Activated B cell treated with CpG ODN at 0.5 μM for 24 hours (primary cell): ENCODE measurements around the gene SLC66A3. TPM values are rescaled to one million over a fixed set of nuclear protein-coding genes. Genes with fewer than 3 reads are reported as not detected.

ENCODE experiments used
- ATAC-seq: fragments of 200-7000 bp; cut with Tn5 transposase; one replicate; pipeline ENCODE4 v1.10.0; 2021; ENCODE audit warnings: low read depth, mild to moderate bottlenecking, moderate library complexity
- CTCF ChIA-PET: fragments of 350-600 bp; sonication (Branson Sonifier 250); formaldehyde crosslinking; loops from one replicate; lab custom pipeline; 2021; ENCODE audit warnings: antibody characterized with exemption; lab: Charles Lee
- POLR2A ChIA-PET: fragments of 350-600 bp; sonication (Branson Sonifier 250); formaldehyde crosslinking; loops from one replicate; lab custom pipeline; 2021; ENCODE audit warnings: antibody characterized with exemption; lab: Charles Lee
- DNase-seq: peaks from one replicate; pipeline ENCODE4 v3.0.0; 2022
- H3K27ac Mint-ChIP-seq: one replicate; pipeline ENCODE4 v1.8.0; 2020; ENCODE audit warnings: mixed read lengths
- H3K27me3 Mint-ChIP-seq: one replicate; pipeline ENCODE4 v1.8.0; 2021; ENCODE audit warnings: mixed read lengths
- H3K36me3 Mint-ChIP-seq: one replicate; pipeline ENCODE4 v1.8.0; 2021; ENCODE audit warnings: low read depth, mixed read lengths
- H3K4me1 Mint-ChIP-seq: one replicate; pipeline ENCODE4 v1.8.0; 2021; ENCODE audit warnings: mixed read lengths
- H3K4me3 Mint-ChIP-seq: one replicate; pipeline ENCODE4 v1.8.0; 2020; ENCODE audit warnings: mild to moderate bottlenecking, mixed read lengths
- H3K9me3 Mint-ChIP-seq: one replicate; pipeline ENCODE4 v1.8.0; 2020; ENCODE audit warnings: mixed read lengths
- CTCF ChIP-seq: fragments of 200-600 bp; IDR thresholded peaks from one replicate; pipeline ENCODE4 v1.8.0; 2022; ENCODE audit warnings: antibody characterized with exemption, mild to moderate bottlenecking
- intact Hi-C: fragments of 100-400 bp; cut with micrococcal nuclease; formaldehyde crosslinking; loops from one replicate; pipeline ENCODE4 v1.15.1; 2024
- total RNA-seq: library from RNA; stranded (reverse); gene quantifications from 2 replicates; pipeline ENCODE4 v1.2.3, GENCODE V29; 2022

SLC66A3 gene
- total RNA-seq, 1 donor from 2014 or later: 15.2 TPM

- intact Hi-C loops: loop anchor here (10.0 kb wide), 1 partner anchor 1558 kb away; the partner anchor contains the start of gene TRIB2
- ChIA-PET POLR2A (no interaction called here), CTCF (interaction anchor here (1.5 kb wide), 1 partner anchor 25 kb away, joined by 4 read pairs; no protein-coding TSS in a partner anchor)
- no peak for ATAC-seq
- peaks cover 4% of the 10 kb centered on the region for H3K36me3 Mint-ChIP-seq
- H3K9me3 Mint-ChIP-seq: no peaks in the 10 kb centered on the region
- no peak overlapping the region for H3K27ac Mint-ChIP-seq
- peaks cover 30% of the 10 kb centered on the region for H3K4me1 Mint-ChIP-seq
- H3K27me3 Mint-ChIP-seq: no peaks in the 10 kb centered on the region
- no peak for TF ChIP-seq CTCF
- no peak for DNase-seq
- peak overlapping the region; percentile 36 for H3K4me3 Mint-ChIP-seq
Measured at GRCh38 chr2:11156396-11157075, 1.3 kb downstream of the SLC66A3 start.

- H3K36me3 Mint-ChIP-seq: peaks cover 4% of the 10 kb centered on the region
- no peak for ATAC-seq
- ChIA-PET POLR2A (no interaction called here), CTCF (no interaction called here)
- peaks cover 30% of the 10 kb centered on the region for H3K4me1 Mint-ChIP-seq
- no peak overlapping the region for H3K27ac Mint-ChIP-seq
- H3K27me3 Mint-ChIP-seq: no peaks in the 10 kb centered on the region
- DNase-seq: no peak
- H3K9me3 Mint-ChIP-seq: no peaks in the 10 kb centered on the region
- TF ChIP-seq CTCF: no peak
- intact Hi-C loops: loop anchor here (10.0 kb wide), 1 partner anchor 1558 kb away; the partner anchor contains the start of gene TRIB2
- H3K4me3 Mint-ChIP-seq: no peak overlapping the region
Measured at GRCh38 chr2:11157296-11157695, 2.0 kb downstream of the SLC66A3 start.

- ChIA-PET CTCF (no interaction called here), POLR2A (no interaction called here)
- TF ChIP-seq CTCF: no peak
- no peaks in the 10 kb centered on the region for H3K27me3 Mint-ChIP-seq
- H3K36me3 Mint-ChIP-seq: peaks cover 4% of the 10 kb centered on the region
- intact Hi-C loops: loop anchor here (10.0 kb wide), 1 partner anchor 1557 kb away; the partner anchor contains the start of gene TRIB2
- H3K4me1 Mint-ChIP-seq: peaks cover 30% of the 10 kb centered on the region
- DNase-seq (no peak), ATAC-seq (no peak)
- no peak overlapping the region for H3K27ac Mint-ChIP-seq
- no peak overlapping the region for H3K4me3 Mint-ChIP-seq
- H3K9me3 Mint-ChIP-seq: no peaks in the 10 kb centered on the region
Measured at GRCh38 chr2:11157731-11158130, 2.5 kb downstream of the SLC66A3 start.

- POLR2A ChIA-PET: no interaction called here
- DNase-seq: no peak
- H3K36me3 Mint-ChIP-seq: peaks cover 12% of the 10 kb centered on the region
- peaks cover 29% of the 10 kb centered on the region for H3K4me1 Mint-ChIP-seq
- no peak overlapping the region for H3K4me3 Mint-ChIP-seq
- no peak for TF ChIP-seq CTCF
- no peak for ATAC-seq
- no peak overlapping the region for H3K27ac Mint-ChIP-seq
- no peaks in the 10 kb centered on the region for H3K27me3 Mint-ChIP-seq
- CTCF ChIA-PET: no interaction called here
- no peaks in the 10 kb centered on the region for H3K9me3 Mint-ChIP-seq
- intact Hi-C loops: loop anchor here (10.0 kb wide), 1 partner anchor 1556 kb away; the partner anchor contains the start of gene TRIB2
Measured at GRCh38 chr2:11158916-11159573, 3.8 kb downstream of the SLC66A3 start.

GRCh38 chr2:11159574-11160170 is 4.4 kb downstream of the SLC66A3 start:
- CTCF ChIA-PET: no interaction called here
- intact Hi-C loops: loop anchor here (10.0 kb wide), 1 partner anchor 1555 kb away; the partner anchor contains the start of gene TRIB2

More at GRCh38 chr2:11159574-11160170, 4.4 kb downstream of the SLC66A3 start:
- H3K36me3 Mint-ChIP-seq: peaks cover 13% of the 10 kb centered on the region
- H3K4me3 Mint-ChIP-seq: no peak overlapping the region
- H3K27me3 Mint-ChIP-seq: no peaks in the 10 kb centered on the region
- peaks cover 23% of the 10 kb centered on the region for H3K4me1 Mint-ChIP-seq
- POLR2A ChIA-PET: no interaction called here
- ATAC-seq (no peak), DNase-seq (no peak)
- H3K9me3 Mint-ChIP-seq: no peaks in the 10 kb centered on the region
- no peak overlapping the region for H3K27ac Mint-ChIP-seq
- TF ChIP-seq CTCF: no peak
